Upper lobe of right lung (tissue), 1 donor: ENCODE results near the gene ASPHD2. TPM values are rescaled to one million over a fixed set of nuclear protein-coding genes. Genes with fewer than 3 reads are reported as not detected.

Experiments
- ATAC-seq: fragments of 200-7000 bp; cut with Tn5 transposase; one replicate; pipeline ENCODE4 v1.9.1; 2020; ENCODE audit warnings: mild to moderate bottlenecking, moderate library complexity
- DNase-seq: peaks from one replicate; pipeline ENCODE4 v3.0.0-alpha.2; 2020
- H3K27ac ChIP-seq: fragments of 200-600 bp; one replicate; pipeline ENCODE4 v1.8.0; 2022
- H3K27me3 ChIP-seq: fragments of 200-600 bp; one replicate; pipeline ENCODE4 v1.8.0; 2022; ENCODE audit warnings: mild to moderate bottlenecking
- H3K36me3 ChIP-seq: fragments of 200-600 bp; one replicate; pipeline ENCODE4 v1.8.0; 2022
- H3K4me1 ChIP-seq: fragments of 200-600 bp; one replicate; pipeline ENCODE4 v1.8.0; 2022
- H3K4me3 ChIP-seq: fragments of 200-600 bp; one replicate; pipeline ENCODE4 v1.8.0; 2022; ENCODE audit warnings: mild to moderate bottlenecking
- H3K9me3 ChIP-seq: fragments of 200-600 bp; one replicate; pipeline ENCODE4 v1.8.0; 2022
- CTCF ChIP-seq: fragments of 200-600 bp; IDR thresholded peaks from one replicate; pipeline ENCODE4 v1.8.0; 2022; ENCODE audit warnings: antibody characterized with exemption
- intact Hi-C: fragments of 100-400 bp; cut with DNase I; formaldehyde crosslinking; loops from one replicate; pipeline ENCODE4 v1.11.0; 2022
- total RNA-seq: library from RNA; stranded (reverse); fragmentation: NEBNext Ultra II Directional; extraction: Animal tissue kit (Norgen Biotek cat#: 25700); gene quantifications from one replicate; pipeline ENCODE4 v1.2.1, GENCODE V29; 2021
- donor health status: DM: no; HTN: yes; CAD: no; lungs with severe emphysema.

The ASPHD2 gene
- total RNA-seq, 1 donor from 2014 or later: 1.2 TPM

GRCh38 chr22:26448941-26449340 is 19.9 kb downstream of the ASPHD2 start:
- DNase-seq: no peak
- no peaks in the 10 kb centered on the region for H3K4me1 ChIP-seq
- peaks cover 29% of the 10 kb centered on the region for H3K36me3 ChIP-seq
- no peaks in the 10 kb centered on the region for H3K9me3 ChIP-seq
- ATAC-seq: no peak
- intact Hi-C loops: no loop called here
- no peak overlapping the region for H3K27ac ChIP-seq
- no peaks in the 10 kb centered on the region for H3K27me3 ChIP-seq
- TF ChIP-seq CTCF: no peak
- no peak overlapping the region for H3K4me3 ChIP-seq

- ATAC-seq (no peak), DNase-seq (no peak)
- TF ChIP-seq CTCF: no peak
- Histone ChIP-seq H3K4me3 (no peak overlapping the region), H3K9me3 (no peaks in the 10 kb centered on the region), H3K4me1 (no peaks in the 10 kb centered on the region), H3K27me3 (no peaks in the 10 kb centered on the region), H3K36me3 (peaks cover 36% of the 10 kb centered on the region), H3K27ac (no peak overlapping the region)
- intact Hi-C loops: no loop called here
These were observed 21.6 kb downstream of the ASPHD2 start for GRCh38 chr22:26450453-26451185.

GRCh38 chr22:26452236-26453016 is 23.4 kb downstream of the ASPHD2 start:
- DNase-seq: no peak
- intact Hi-C loops: no loop called here

GRCh38 chr22:26453216-26453615 is 24.2 kb downstream of the ASPHD2 start:
- no peak overlapping the region for H3K4me3 ChIP-seq
- no peak for DNase-seq
- H3K36me3 ChIP-seq: peaks cover 60% of the 10 kb centered on the region
- intact Hi-C loops: no loop called here
- no peak for TF ChIP-seq CTCF
- ATAC-seq: no peak
- H3K27me3 ChIP-seq: no peaks in the 10 kb centered on the region
- no peaks in the 10 kb centered on the region for H3K9me3 ChIP-seq
- no peak overlapping the region for H3K27ac ChIP-seq
- no peaks in the 10 kb centered on the region for H3K4me1 ChIP-seq

More at GRCh38 chr22:26452236-26453016, 23.4 kb downstream of the ASPHD2 start:
- TF ChIP-seq CTCF: no peak
- no peak for ATAC-seq
- Histone ChIP-seq H3K9me3 (no peaks in the 10 kb centered on the region), H3K4me3 (no peak overlapping the region), H3K4me1 (no peaks in the 10 kb centered on the region), H3K27ac (no peak overlapping the region), H3K27me3 (no peaks in the 10 kb centered on the region), H3K36me3 (peaks cover 52% of the 10 kb centered on the region)

- no peak overlapping the region for H3K27ac ChIP-seq
- H3K36me3 ChIP-seq: peaks cover 65% of the 10 kb centered on the region
- H3K4me3 ChIP-seq: no peak overlapping the region
- H3K4me1 ChIP-seq: no peaks in the 10 kb centered on the region
- ATAC-seq: no peak
- intact Hi-C loops: no loop called here
- H3K9me3 ChIP-seq: no peaks in the 10 kb centered on the region
- no peaks in the 10 kb centered on the region for H3K27me3 ChIP-seq
- TF ChIP-seq CTCF: no peak
- DNase-seq: no peak
These were observed 24.9 kb downstream of the ASPHD2 start for GRCh38 chr22:26453812-26454500.
